Mucosa of stomach (tissue), 1 donor: ENCODE measurements around the gene ABHD15.
A peak's percentile ranks its signal among the peaks of the same experiment; 100 is the strongest.
"Not testable (repeated sequence)": the region's sequence is repeated elsewhere in the genome, so short reads cannot be mapped to it uniquely, and the experiment has no call there.

Experiments used
- H3K27me3 ChIP-seq: one replicate; pipeline ENCODE4 v1.7.0; 2013; ENCODE audit warnings: mild to moderate bottlenecking, low read length; ENCODE audit not compliant: control insufficient read depth, insufficient read depth
- H3K36me3 ChIP-seq: one replicate; pipeline ENCODE4 v1.7.0; 2013; ENCODE audit warnings: low read length; ENCODE audit not compliant: control insufficient read depth, insufficient read depth
- H3K4me1 ChIP-seq: one replicate; pipeline ENCODE4 v1.7.0; 2013; ENCODE audit warnings: mild to moderate bottlenecking, low read length; ENCODE audit not compliant: control insufficient read depth, insufficient read depth
- H3K4me3 ChIP-seq: one replicate; pipeline ENCODE4 v1.7.0; 2013; ENCODE audit warnings: low read length
- H3K9ac ChIP-seq: one replicate; pipeline ENCODE4 v1.7.0; 2013; ENCODE audit warnings: mild to moderate bottlenecking, low read length, moderate library complexity
- H3K9me3 ChIP-seq: one replicate; pipeline ENCODE4 v1.7.0; 2013; ENCODE audit warnings: mild to moderate bottlenecking, low read length, moderate library complexity; ENCODE audit not compliant: control insufficient read depth
- donor health status: Pancreatic carcinoma.

The ABHD15 gene

GRCh38 chr17:29567554-29568330, 905 bp upstream of the ABHD15 start:
- Histone ChIP-seq H3K27me3 (no peaks in the 10 kb centered on the region), H3K9me3 (no peaks in the 10 kb centered on the region), H3K4me3 (peak overlapping the region; percentile 77), H3K36me3 (no peaks in the 10 kb centered on the region), H3K9ac (peak overlapping the region; percentile 76), H3K4me1 (peaks cover 34% of the 10 kb centered on the region)

GRCh38 chr17:29567304-29567553, 392 bp upstream of the ABHD15 start:
- Histone ChIP-seq H3K9ac (peak overlapping the region; percentile 76), H3K9me3 (no peaks in the 10 kb centered on the region), H3K27me3 (no peaks in the 10 kb centered on the region), H3K4me1 (peaks cover 33% of the 10 kb centered on the region), H3K36me3 (no peaks in the 10 kb centered on the region), H3K4me3 (peak overlapping the region; percentile 77)

GRCh38 chr17:29565643-29566472, 979 bp downstream of the ABHD15 start:
- no peaks in the 10 kb centered on the region for H3K36me3 ChIP-seq
- H3K9ac ChIP-seq: peak overlapping the region; percentile 5
- no peaks in the 10 kb centered on the region for H3K27me3 ChIP-seq
- peak overlapping the region; percentile 1 for H3K4me3 ChIP-seq
- no peaks in the 10 kb centered on the region for H3K9me3 ChIP-seq
- peaks cover 20% of the 10 kb centered on the region for H3K4me1 ChIP-seq

- Histone ChIP-seq H3K9ac (no peak overlapping the region), H3K27me3 (no peaks in the 10 kb centered on the region), H3K4me1 (peaks cover 6% of the 10 kb centered on the region), H3K9me3 (no peaks in the 10 kb centered on the region), H3K36me3 (no peaks in the 10 kb centered on the region), H3K4me3 (no peak overlapping the region)
Observed at GRCh38 chr17:29563816-29564215, 3.0 kb downstream of the ABHD15 start.

GRCh38 chr17:29562615-29563014, 4.2 kb downstream of the ABHD15 start:
- no peak overlapping the region for H3K4me3 ChIP-seq
- no peaks in the 10 kb centered on the region for H3K9me3 ChIP-seq
- H3K36me3 ChIP-seq: no peaks in the 10 kb centered on the region
- no peaks in the 10 kb centered on the region for H3K27me3 ChIP-seq
- H3K9ac ChIP-seq: no peak overlapping the region
- H3K4me1 ChIP-seq: peaks cover 6% of the 10 kb centered on the region

GRCh38 chr17:29561554-29562517, 5.0 kb downstream of the ABHD15 start:
- H3K4me1 ChIP-seq: peaks cover 6% of the 10 kb centered on the region
- H3K27me3 ChIP-seq: no peaks in the 10 kb centered on the region
- no peaks in the 10 kb centered on the region for H3K9me3 ChIP-seq
- H3K9ac ChIP-seq: no peak overlapping the region
- no peaks in the 10 kb centered on the region for H3K36me3 ChIP-seq
- no peak overlapping the region for H3K4me3 ChIP-seq

- peaks cover under 1% of the 10 kb centered on the region for H3K4me1 ChIP-seq
Observed at GRCh38 chr17:29560316-29560715, 6.5 kb downstream of the ABHD15 start.

GRCh38 chr17:29559640-29560039, 7.2 kb downstream of the ABHD15 start:
- no peaks in the 10 kb centered on the region for H3K27me3 ChIP-seq
- no peaks in the 10 kb centered on the region for H3K4me1 ChIP-seq
- no peaks in the 10 kb centered on the region for H3K36me3 ChIP-seq
- no peak overlapping the region for H3K9ac ChIP-seq
- H3K9me3 ChIP-seq: no peaks in the 10 kb centered on the region
- no peak overlapping the region for H3K4me3 ChIP-seq

More at GRCh38 chr17:29560316-29560715, 6.5 kb downstream of the ABHD15 start:
- Histone ChIP-seq H3K9me3 (no peaks in the 10 kb centered on the region), H3K27me3 (no peaks in the 10 kb centered on the region), H3K9ac (no peak overlapping the region), H3K4me3 (no peak overlapping the region), H3K36me3 (no peaks in the 10 kb centered on the region)

- not testable (repeated sequence) for H3K9ac ChIP-seq, H3K9me3 ChIP-seq, H3K4me3 ChIP-seq, H3K27me3 ChIP-seq, H3K36me3 ChIP-seq, H3K4me1 ChIP-seq
Observed at GRCh38 chr17:29558139-29558538, 8.7 kb downstream of the ABHD15 start.

GRCh38 chr17:29557739-29558116, 9.1 kb downstream of the ABHD15 start:
- Histone ChIP-seq H3K9ac (no peak overlapping the region), H3K27me3 (no peaks in the 10 kb centered on the region), H3K4me1 (no peaks in the 10 kb centered on the region), H3K4me3 (no peak overlapping the region), H3K9me3 (no peaks in the 10 kb centered on the region), H3K36me3 (no peaks in the 10 kb centered on the region)

- no peaks in the 10 kb centered on the region for H3K27me3 ChIP-seq
- H3K9me3 ChIP-seq: no peaks in the 10 kb centered on the region
- no peak overlapping the region for H3K9ac ChIP-seq
- no peaks in the 10 kb centered on the region for H3K36me3 ChIP-seq
- no peak overlapping the region for H3K4me3 ChIP-seq
- H3K4me1 ChIP-seq: no peaks in the 10 kb centered on the region
Observed at GRCh38 chr17:29557085-29557738, 9.6 kb downstream of the ABHD15 start.
